Measurements from ENCODE around the gene CBX3. TPM values are rescaled to one million over a fixed set of nuclear protein-coding genes. Genes with fewer than 3 reads are reported as not detected.

The CBX3 gene
- total and polyA plus RNA-seq, 12 donors: 35.2 to 203 (median 87.8) TPM

- no peaks in the 10 kb centered on the region for H3K9me3 ChIP-seq (replicated peaks in 1 of 3)
- H3K4me1 ChIP-seq (replicated peaks in 1 of 2): peaks cover 33 to 55% of the 10 kb centered on the region in 2 donors
- peaks cover 0 to 55% of the 10 kb centered on the region in 2 donors for H3K36me3 ChIP-seq (replicated peaks in 1 of 2)
- no peak for TF ChIP-seq CTCF (IDR thresholded peaks at IDR 0.05)
- TF ChIP-seq POLR2A (IDR thresholded peaks at IDR 0.05): no peak
- DNase-seq: no peak
- intact Hi-C loops (cut with DNase I): no loop called here
- WGBS, 4 donors: 9 to 12% (median 11%) methylated on average over 5 of the region's 5 CpGs
- peak overlapping the region in 1 of 4 donors; percentile 60 for H3K4me3 ChIP-seq
- H3K27me3 ChIP-seq: no peaks in the 10 kb centered on the region
- peak overlapping the region in 3 of 5 donors; percentile 32 to 100 (median 99) for H3K27ac ChIP-seq
Measured at GRCh38 chr7:26197153-26198115, 4.1 kb upstream of the CBX3 start.

- Histone ChIP-seq H3K27ac (peak overlapping the region in 2 of 5 donors; percentile 99 to 100), H3K4me1 (replicated peaks in 1 of 2) (peaks cover 39 to 54% of the 10 kb centered on the region in 2 donors), H3K27me3 (no peaks in the 10 kb centered on the region), H3K9me3 (replicated peaks in 1 of 3) (no peaks in the 10 kb centered on the region), H3K36me3 (replicated peaks in 1 of 2) (peaks cover 0 to 47% of the 10 kb centered on the region in 2 donors), H3K4me3 (peak overlapping the region in 3 of 4 donors; percentile 60 to 100 (median 90))
- 0 to 1% (median 0%) methylated on average over 6 of the region's 6 CpGs for WGBS, 4 donors
- DNase-seq: no peak
- TF ChIP-seq CTCF (IDR thresholded peaks at IDR 0.05): peak; percentile 56 to 87 (median 72)
- no peak for TF ChIP-seq POLR2A (IDR thresholded peaks at IDR 0.05)
- intact Hi-C loops (cut with DNase I): no loop called here
Measured at GRCh38 chr7:26198133-26198780, 3.3 kb upstream of the CBX3 start.

- no peak for TF ChIP-seq CTCF (IDR thresholded peaks at IDR 0.05)
- no peak for TF ChIP-seq POLR2A (IDR thresholded peaks at IDR 0.05)
- peaks cover 35 to 54% of the 10 kb centered on the region in 2 donors for H3K4me1 ChIP-seq (replicated peaks in 1 of 2)
- peaks cover 0 to 42% of the 10 kb centered on the region in 2 donors for H3K36me3 ChIP-seq (replicated peaks in 1 of 2)
- no peak for DNase-seq
- no peaks in the 10 kb centered on the region for H3K27me3 ChIP-seq
- intact Hi-C loops (cut with DNase I): no loop called here
- H3K4me3 ChIP-seq: peak overlapping the region; percentile 60 to 100 (median 78)
- no peaks in the 10 kb centered on the region for H3K9me3 ChIP-seq (replicated peaks in 1 of 3)
- H3K27ac ChIP-seq: peak overlapping the region in 3 of 5 donors; percentile 18 to 100 (median 99)
- WGBS, 4 donors: 0 to 1% (median 0%) methylated on average over 7 of the region's 7 CpGs
Measured at GRCh38 chr7:26198781-26199169, 2.8 kb upstream of the CBX3 start.
